LNCaP clone FGC (cell line): ENCODE results near the gene IGDCC3.
"Not testable (repeated sequence)": the region's sequence is repeated elsewhere in the genome, so short reads cannot be mapped to it uniquely, and the experiment has no call there.

Experiments
- DNase-seq: peaks from one replicate; pipeline ENCODE4 v3.0.0-alpha.2; 2011; ENCODE audit warnings: low read depth
- H3K4me3 ChIP-seq: 2 replicates; pipeline ENCODE4 v1.5.1; 2011; ENCODE audit warnings: mild to moderate bottlenecking, low read depth, low read length, control low read depth
- TF ChIP-seq, protein P1 (sequence below): IDR thresholded peaks from 2 replicates; pipeline ENCODE4 v1.5.1; 2012; ENCODE audit warnings: mild to moderate bottlenecking; ENCODE audit not compliant: control insufficient read depth, insufficient read depth; ENCODE audit errors: extremely low read depth

IGDCC3 gene

GRCh38 chr15:65354835-65355172, 23.0 kb downstream of the IGDCC3 start:
- H3K4me3 ChIP-seq: no peak overlapping the region
- DNase-seq: no peak
- TF ChIP-seq, protein P1, sequence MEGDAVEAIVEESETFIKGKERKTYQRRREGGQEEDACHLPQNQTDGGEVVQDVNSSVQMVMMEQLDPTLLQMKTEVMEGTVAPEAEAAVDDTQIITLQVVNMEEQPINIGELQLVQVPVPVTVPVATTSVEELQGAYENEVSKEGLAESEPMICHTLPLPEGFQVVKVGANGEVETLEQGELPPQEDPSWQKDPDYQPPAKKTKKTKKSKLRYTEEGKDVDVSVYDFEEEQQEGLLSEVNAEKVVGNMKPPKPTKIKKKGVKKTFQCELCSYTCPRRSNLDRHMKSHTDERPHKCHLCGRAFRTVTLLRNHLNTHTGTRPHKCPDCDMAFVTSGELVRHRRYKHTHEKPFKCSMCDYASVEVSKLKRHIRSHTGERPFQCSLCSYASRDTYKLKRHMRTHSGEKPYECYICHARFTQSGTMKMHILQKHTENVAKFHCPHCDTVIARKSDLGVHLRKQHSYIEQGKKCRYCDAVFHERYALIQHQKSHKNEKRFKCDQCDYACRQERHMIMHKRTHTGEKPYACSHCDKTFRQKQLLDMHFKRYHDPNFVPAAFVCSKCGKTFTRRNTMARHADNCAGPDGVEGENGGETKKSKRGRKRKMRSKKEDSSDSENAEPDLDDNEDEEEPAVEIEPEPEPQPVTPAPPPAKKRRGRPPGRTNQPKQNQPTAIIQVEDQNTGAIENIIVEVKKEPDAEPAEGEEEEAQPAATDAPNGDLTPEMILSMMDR: no peak

GRCh38 chr15:65351972-65352371, 25.8 kb downstream of the IGDCC3 start:
- not testable (repeated sequence) for DNase-seq, H3K4me3 ChIP-seq

GRCh38 chr15:65349338-65349737, 28.5 kb downstream of the IGDCC3 start:
- TF ChIP-seq, protein P1: no peak
- no peak for DNase-seq
- H3K4me3 ChIP-seq: no peak overlapping the region

DNA sequence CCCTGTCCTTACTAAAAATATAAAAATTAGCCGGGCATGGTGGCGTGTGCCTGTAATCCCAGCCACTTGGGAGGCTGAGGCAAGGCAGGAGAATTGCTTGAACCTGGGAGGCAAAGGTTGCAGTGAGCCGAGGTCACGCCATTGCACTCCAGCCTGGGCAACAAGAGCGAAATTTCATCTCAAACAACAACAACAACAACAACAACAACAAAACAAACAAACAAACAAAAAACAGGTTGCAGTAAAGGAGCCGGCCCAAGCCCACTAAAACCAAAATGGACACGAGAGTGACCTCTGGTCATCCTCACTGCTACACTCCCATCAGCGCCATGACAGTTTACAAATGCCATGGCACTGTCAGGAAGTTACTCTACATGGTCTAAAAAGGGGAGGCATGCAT, 30.0 kb downstream of the IGDCC3 start:
- H3K4me3 ChIP-seq, DNase-seq: not testable (repeated sequence)

DNA sequence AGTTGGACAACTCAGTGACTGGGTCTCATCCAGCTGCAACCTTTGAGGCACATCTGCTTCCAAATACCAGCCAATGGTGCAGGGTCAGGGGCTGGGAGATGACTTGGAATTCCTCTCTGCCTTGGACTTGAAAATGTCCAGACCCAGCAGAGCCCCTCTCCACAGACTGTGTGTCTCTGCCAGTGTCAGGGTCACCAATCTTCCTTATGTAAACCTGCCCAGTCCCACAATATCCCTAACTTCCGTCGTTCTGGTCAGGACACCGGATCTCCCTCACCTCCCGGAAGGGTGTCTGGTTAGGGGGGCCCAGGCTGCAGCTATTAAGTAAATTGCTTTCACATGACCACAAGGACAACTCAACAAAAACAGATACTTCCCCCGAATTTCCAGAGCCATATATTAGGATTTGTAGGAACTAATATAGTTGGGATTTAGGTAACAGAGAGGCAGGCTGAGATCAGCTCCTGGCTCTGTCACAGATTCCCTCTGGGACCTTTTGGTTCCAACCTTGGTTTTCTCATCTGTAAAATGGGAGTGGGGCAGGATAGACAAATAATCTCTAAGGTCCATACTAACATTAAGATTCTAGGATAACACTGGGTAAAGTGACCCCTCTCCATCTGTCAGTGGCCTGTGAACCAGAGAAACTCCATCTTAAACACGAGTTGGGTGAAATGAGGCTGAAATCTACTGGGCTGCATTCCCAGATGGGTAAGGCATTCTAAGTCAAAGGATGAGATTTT, 30.8 kb downstream of the IGDCC3 start:
- H3K4me3 ChIP-seq: no peak overlapping the region
- DNase-seq: no peak
- TF ChIP-seq, protein P1: no peak

- TF ChIP-seq, protein P1: no peak
- no peak for DNase-seq
- H3K4me3 ChIP-seq: no peak overlapping the region
These were observed 32.9 kb downstream of the IGDCC3 start for GRCh38 chr15:65344914-65345275.

- no peak for DNase-seq
- H3K4me3 ChIP-seq: no peak overlapping the region
- TF ChIP-seq, protein P1: no peak
These were observed 33.4 kb downstream of the IGDCC3 start for GRCh38 chr15:65344214-65344913.

DNA sequence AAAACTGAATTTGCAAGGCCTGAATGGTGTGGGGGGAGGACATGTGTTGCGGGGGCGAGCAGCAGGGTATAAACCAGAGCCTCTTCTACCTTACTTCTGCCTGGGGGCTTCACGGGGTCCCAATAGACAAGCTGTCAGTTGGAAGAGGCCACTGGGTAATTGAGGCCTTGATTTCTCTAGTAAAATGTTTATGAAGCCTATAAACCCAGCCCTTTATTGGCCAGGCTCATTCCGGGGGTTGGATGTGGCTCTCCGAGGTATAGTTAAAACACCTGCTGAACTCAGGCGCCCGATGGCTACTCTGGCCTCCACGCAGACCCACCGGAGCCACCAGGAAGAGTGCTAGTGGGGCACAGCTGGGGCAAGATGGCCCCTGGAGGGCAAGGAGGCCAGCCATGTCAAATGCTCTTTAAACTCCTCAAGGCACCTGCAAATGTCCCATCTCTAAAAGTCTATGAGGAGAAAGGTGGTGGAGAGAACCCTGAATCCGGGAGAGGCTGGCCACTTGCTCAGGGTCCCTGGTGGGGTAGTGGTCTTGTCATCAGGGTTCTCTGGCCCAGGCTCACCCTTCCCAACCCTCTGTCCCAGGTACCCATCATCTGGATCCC, 34.3 kb downstream of the IGDCC3 start:
- no peak for DNase-seq
- no peak overlapping the region for H3K4me3 ChIP-seq
- TF ChIP-seq, protein P1: no peak
